KMS-11 (cell line): ENCODE data around the gene PLA2G4E.

Experiments used
- H2AFZ ChIP-seq: fragments of 200-600 bp; sonication (generic); 2 replicates; pipeline ENCODE4 v1.6.1; 2016; ENCODE audit warnings: antibody characterized with exemption, mixed run types, low read depth
- H3K27ac ChIP-seq: fragments of 200-600 bp; sonication (generic); 2 replicates; pipeline ENCODE4 v1.6.1; 2016; ENCODE audit warnings: mild to moderate bottlenecking, mixed run types
- H3K27me3 ChIP-seq: fragments of 200-600 bp; sonication (generic); 2 replicates; pipeline ENCODE4 v1.6.1; 2017; ENCODE audit warnings: mild to moderate bottlenecking, low read depth, mixed run types, moderate library complexity; ENCODE audit not compliant: insufficient read depth
- H3K36me3 ChIP-seq: fragments of 200-600 bp; sonication (generic); 2 replicates; pipeline ENCODE4 v1.6.1; 2017; ENCODE audit warnings: mild to moderate bottlenecking, mixed run types; ENCODE audit not compliant: insufficient read depth
- H3K4me1 ChIP-seq: fragments of 200-600 bp; sonication (generic); 2 replicates; pipeline ENCODE4 v1.6.1; 2016; ENCODE audit warnings: mild to moderate bottlenecking, low read depth, mixed run types; ENCODE audit not compliant: poor library complexity, severe bottlenecking
- H3K4me2 ChIP-seq: fragments of 200-600 bp; sonication (generic); 2 replicates; pipeline ENCODE4 v1.7.0; 2016; ENCODE audit warnings: mild to moderate bottlenecking, mixed run types
- H3K4me3 ChIP-seq: fragments of 200-600 bp; sonication (generic); IDR thresholded peaks from 2 replicates; pipeline ENCODE4 v1.6.1; 2017; ENCODE audit warnings: low read depth, low read length, mixed read lengths; ENCODE audit not compliant: insufficient read depth
- H3K79me2 ChIP-seq: fragments of 200-600 bp; sonication (generic); 2 replicates; pipeline ENCODE4 v1.6.1; 2016; ENCODE audit warnings: low read depth, mixed run types; ENCODE audit not compliant: insufficient read depth
- H3K9ac ChIP-seq: fragments of 200-600 bp; sonication (generic); 2 replicates; pipeline ENCODE4 v1.6.1; 2016; ENCODE audit warnings: mild to moderate bottlenecking, mixed run types
- H4K20me1 ChIP-seq: fragments of 200-600 bp; sonication (generic); 2 replicates; pipeline ENCODE4 v1.6.1; 2016; ENCODE audit warnings: mild to moderate bottlenecking, mixed run types; ENCODE audit not compliant: insufficient read depth
- CTCF ChIP-seq: fragments of 200-600 bp; sonication (generic); conservative IDR thresholded peaks from 2 replicates; pipeline ENCODE4 v1.6.1; 2017; ENCODE audit warnings: low read depth, mild to moderate bottlenecking, antibody characterized with exemption, low read length, moderate library complexity, mixed read lengths

PLA2G4E gene

DNA sequence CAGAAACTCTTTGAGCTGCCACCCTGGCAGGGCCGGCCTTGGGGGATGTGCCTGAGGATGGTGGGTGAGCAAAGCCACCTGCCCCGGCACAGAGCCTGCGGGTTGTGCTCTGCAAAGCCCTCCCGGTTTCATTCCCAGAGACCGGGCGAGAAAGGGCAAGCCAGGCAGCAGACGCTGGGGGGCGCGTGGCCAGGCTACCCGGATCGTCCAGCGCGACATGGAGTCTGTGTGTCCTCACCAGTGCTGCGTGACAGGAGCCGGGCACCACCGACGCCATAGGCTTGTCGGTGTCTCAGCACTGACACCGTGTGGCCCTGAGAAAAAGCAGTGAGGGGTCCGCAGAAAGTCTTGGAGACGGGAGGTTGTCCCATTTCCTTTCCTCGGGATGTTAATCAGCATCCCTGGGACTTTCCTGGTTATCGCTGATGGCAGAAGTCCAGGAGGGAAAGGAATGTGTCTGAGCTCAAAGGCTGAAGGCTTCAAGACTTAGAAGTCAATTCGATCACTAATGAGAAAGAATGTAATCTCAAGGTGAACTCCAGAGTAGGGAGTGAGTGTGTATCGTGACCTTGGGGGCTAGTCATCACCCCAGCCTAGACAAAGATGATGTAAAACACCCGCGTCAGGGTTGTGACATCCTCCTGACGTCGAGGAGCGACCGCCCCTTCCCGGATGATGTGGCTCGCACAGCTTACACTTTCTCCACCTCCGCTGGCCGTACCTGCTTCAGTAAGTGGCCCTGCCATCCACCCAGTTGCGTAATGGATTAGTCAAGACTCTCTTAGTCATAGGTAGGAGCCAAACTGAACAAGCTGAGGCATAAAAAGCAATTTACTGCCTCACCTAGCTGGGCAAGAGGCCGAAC is 36.3 kb upstream of the PLA2G4E start:
- no peaks in the 10 kb centered on the region for H3K79me2 ChIP-seq
- TF ChIP-seq CTCF, result no peak; the same call in 1 of the 2 replicates
- H2AFZ ChIP-seq, result peak overlapping the region; percentile 26; the same call in 1 of the 2 replicates

GRCh38 chr15:42053914-42054313 is 33.1 kb upstream of the PLA2G4E start:
- H3K36me3 ChIP-seq, result no peaks in the 10 kb centered on the region
- no peak overlapping the region for H3K4me2 ChIP-seq
- 0 out of 2 replicates have a peak, but pooled peaks cover 2% of the 10 kb centered on the region for H3K27me3 ChIP-seq
- no peaks in the 10 kb centered on the region for H4K20me1 ChIP-seq
- no peak overlapping the region for H3K27ac ChIP-seq
- H3K4me1 ChIP-seq, result no peaks in the 10 kb centered on the region
- no peak overlapping the region for H3K9ac ChIP-seq
- TF ChIP-seq CTCF, result no peak
- H2AFZ ChIP-seq, result no peak overlapping the region
- H3K79me2 ChIP-seq, result no peaks in the 10 kb centered on the region
- H3K4me3 ChIP-seq, result no peak overlapping the region

More for the DNA sequence above, 36.3 kb upstream of the PLA2G4E start:
- no peak overlapping the region for H3K4me3 ChIP-seq
- no peaks in the 10 kb centered on the region for H4K20me1 ChIP-seq
- no peak overlapping the region for H3K27ac ChIP-seq
- peaks cover 16% of the 10 kb centered on the region for H3K4me1 ChIP-seq
- no peaks in the 10 kb centered on the region for H3K36me3 ChIP-seq
- H3K4me2 ChIP-seq, result no peak overlapping the region
- H3K9ac ChIP-seq, result no peak overlapping the region
- H3K27me3 ChIP-seq, result 0 out of 2 replicates have a peak, but pooled peaks cover 2% of the 10 kb centered on the region

- Histone ChIP-seq H3K27me3 (0 out of 2 replicates have a peak, but pooled peaks cover 2% of the 10 kb centered on the region), H3K4me2 (no peak overlapping the region), H4K20me1 (no peaks in the 10 kb centered on the region), H3K4me3 (no peak overlapping the region), H3K9ac (no peak overlapping the region), H3K79me2 (no peaks in the 10 kb centered on the region), H3K27ac (no peak overlapping the region), H3K36me3 (no peaks in the 10 kb centered on the region), H2AFZ (no peak overlapping the region), H3K4me1 (no peaks in the 10 kb centered on the region)
- TF ChIP-seq CTCF, result no peak
These were observed 32.2 kb upstream of the PLA2G4E start for GRCh38 chr15:42053010-42053409.

GRCh38 chr15:42050484-42051255 is 29.8 kb upstream of the PLA2G4E start:
- no peak overlapping the region for H3K9ac ChIP-seq
- no peaks in the 10 kb centered on the region for H3K36me3 ChIP-seq
- H3K79me2 ChIP-seq, result no peaks in the 10 kb centered on the region
- H4K20me1 ChIP-seq, result no peaks in the 10 kb centered on the region
- no peak for TF ChIP-seq CTCF
- no peaks in the 10 kb centered on the region for H3K27me3 ChIP-seq
- H3K4me1 ChIP-seq, result no peaks in the 10 kb centered on the region
- H2AFZ ChIP-seq, result no peak overlapping the region
- no peak overlapping the region for H3K4me2 ChIP-seq
- H3K27ac ChIP-seq, result no peak overlapping the region
- no peak overlapping the region for H3K4me3 ChIP-seq
